ENCODE measurements around the gene APOBEC3B. TPM values are rescaled to one million over a fixed set of nuclear protein-coding genes. Genes with fewer than 3 reads are reported as not detected.

Gene APOBEC3B
- total and polyA plus RNA-seq, 2 donors (not counting 1 experiment from before 2014, with no cell fraction given) = 2.4 to 7.9 TPM

DNA sequence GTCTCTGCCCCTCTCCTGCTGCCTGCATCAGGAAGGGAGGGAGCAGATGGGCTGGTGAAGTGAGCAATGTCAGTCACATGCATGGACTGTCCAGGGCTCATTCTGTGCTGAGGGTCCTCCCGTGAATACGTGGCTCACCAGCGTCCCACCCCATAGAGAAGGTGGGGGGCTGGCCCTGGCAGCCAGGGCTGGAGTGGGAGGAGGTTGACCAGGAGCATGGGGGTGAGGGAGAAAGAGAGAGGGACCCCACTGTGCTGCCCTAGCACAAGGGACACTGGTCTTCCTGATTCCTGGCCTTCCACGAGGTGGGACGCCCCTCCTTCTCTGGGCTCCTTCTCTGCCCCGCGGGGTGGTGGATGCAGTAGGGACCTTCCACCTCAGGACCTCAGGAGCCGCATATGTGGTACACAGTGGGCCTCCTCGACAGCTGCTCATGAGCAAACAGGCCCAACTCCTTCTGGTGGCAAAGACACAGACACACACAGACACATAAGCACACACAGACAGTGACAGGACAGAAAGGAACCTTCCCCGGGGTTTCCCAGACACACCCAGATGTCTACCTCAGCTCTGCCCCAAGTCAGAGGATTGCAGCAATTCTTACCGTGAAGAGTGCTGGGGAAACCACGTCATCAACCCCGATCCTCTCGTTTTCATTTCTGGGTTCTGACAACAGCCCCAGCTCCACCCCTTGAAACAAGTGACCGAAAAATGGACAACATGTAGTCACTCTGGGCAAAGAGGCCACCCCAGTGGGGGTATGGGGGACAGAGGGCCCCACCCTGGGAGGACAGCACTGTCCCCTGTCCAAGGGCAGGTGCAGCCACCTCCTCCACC is 28.4 kb upstream of the APOBEC3B start:
- TF ChIP-seq EZH2 (IDR thresholded peaks at IDR 0.05; ENCODE audit: borderline replicate concordance, insufficient read depth, low read depth, low read length, poor library complexity, severe bottlenecking) (no peak), CTCF (IDR thresholded peaks at IDR 0.05) (no peak)
- no peaks in the 10 kb centered on the region for H3K9me3 Mint-ChIP-seq (ENCODE audit: insufficient read depth)
- H3K27me3 Mint-ChIP-seq = no peaks in the 10 kb centered on the region
- intact Hi-C loops (cut with micrococcal nuclease) = no loop called here
- peak; percentile 62 for ATAC-seq (ENCODE audit: low read depth)
- H3K4me3 Mint-ChIP-seq = no peak overlapping the region
- no peaks in the 10 kb centered on the region for H3K36me3 ChIP-seq (replicated peaks in 1 of 2; ENCODE audit: control extremely low read depth in 1 of 2, control insufficient read depth in 1 of 2, extremely low read depth in 1 of 2, insufficient read depth in 2 of 2, low read length in 1 of 2)
- H3K4me3 ChIP-seq (ENCODE audit: control extremely low read depth in 1 of 5, extremely low read depth in 1 of 5, insufficient read depth in 1 of 5, low read depth in 2 of 5, low read length in 4 of 5) = peak overlapping the region in 1 of 5 experiments; percentile 12
- H3K27ac Mint-ChIP-seq = no peak overlapping the region
- H3K27me3 ChIP-seq (replicated peaks in 1 of 4; ENCODE audit: control extremely low read depth in 1 of 4, control insufficient read depth in 3 of 4, insufficient read depth in 4 of 4, low read length in 3 of 4) = peaks cover 0 to 3% (median 0%) of the 10 kb centered on the region in 4 experiments
- no peak overlapping the region for H2AFZ ChIP-seq (ENCODE audit: insufficient read depth, low read depth, low read length, poor library complexity, severe bottlenecking)
- H3K79me2 ChIP-seq (ENCODE audit: control insufficient read depth, insufficient read depth, low read length) = no peaks in the 10 kb centered on the region
- no peaks in the 10 kb centered on the region for H3K4me1 ChIP-seq (ENCODE audit: control insufficient read depth in 2 of 2, insufficient read depth in 2 of 2, low read length in 2 of 2)
- 76% methylated on average over 13 of the region's 15 CpGs for WGBS (ENCODE audit: insufficient coverage)
- H3K4me2 ChIP-seq (replicated peaks; ENCODE audit: low read depth, low read length, poor library complexity, severe bottlenecking) = no peak overlapping the region
- ChIA-PET POLR2A (no interaction called here), CTCF (interaction anchor here (1.2 kb wide), 1 partner anchor 19 kb away, joined by 3 read pairs; no protein-coding TSS in a partner anchor)
- H4K20me1 ChIP-seq (ENCODE audit: control insufficient read depth, insufficient read depth, low read length, poor library complexity, severe bottlenecking) = no peaks in the 10 kb centered on the region
- H3K4me1 Mint-ChIP-seq = peaks cover 6% of the 10 kb centered on the region
- H3K9me3 ChIP-seq (ENCODE audit: control extremely low read depth in 1 of 3, control insufficient read depth in 2 of 3, insufficient read depth in 1 of 3, low read length in 2 of 3) = no peaks in the 10 kb centered on the region
- H3K9ac ChIP-seq (ENCODE audit: low read length) = no peak overlapping the region
- no peak overlapping the region for H3K27ac ChIP-seq (ENCODE audit: low read length in 2 of 2)
- DNase-seq = peak; percentile 59

DNA sequence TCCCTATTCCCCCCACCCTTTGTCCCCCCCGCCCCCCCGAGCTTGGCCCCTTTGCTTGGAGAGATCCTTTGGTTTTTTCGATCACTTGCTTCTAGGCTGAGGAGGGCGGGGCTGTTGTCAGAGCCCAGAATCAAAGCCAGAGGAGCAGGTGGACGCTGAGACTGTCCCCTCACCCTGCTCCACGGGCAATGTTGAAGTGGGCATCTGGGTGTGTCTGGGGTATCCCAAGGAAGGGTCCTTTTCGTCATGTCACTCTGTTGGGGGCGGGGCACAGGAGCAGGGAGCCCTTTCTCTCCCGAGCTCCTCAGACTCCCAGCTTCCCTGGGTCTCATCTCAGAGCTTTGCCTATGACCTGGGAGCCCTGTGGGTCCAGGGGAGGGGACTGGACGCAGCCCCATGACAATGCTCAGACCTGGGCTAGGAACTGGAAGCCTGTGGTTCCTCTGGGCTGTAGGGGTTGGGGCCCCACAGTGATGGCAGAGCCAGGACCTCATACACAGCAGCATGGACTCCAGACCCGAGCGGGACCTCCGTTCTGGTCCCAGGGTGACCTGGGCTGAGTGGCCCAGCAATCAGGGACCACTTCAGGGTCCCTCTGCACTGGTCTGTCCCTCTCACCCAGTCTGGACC is 27.6 kb upstream of the APOBEC3B start:
- 90% methylated on average over 10 of the region's 13 CpGs for WGBS (ENCODE audit: insufficient coverage)
- TF ChIP-seq CTCF (IDR thresholded peaks at IDR 0.05) (no peak), EZH2 (IDR thresholded peaks at IDR 0.05; ENCODE audit: borderline replicate concordance, insufficient read depth, low read depth, low read length, poor library complexity, severe bottlenecking) (no peak)
- Histone ChIP-seq H3K27ac (ENCODE audit: low read length in 2 of 2) (no peak overlapping the region), H4K20me1 (ENCODE audit: control insufficient read depth, insufficient read depth, low read length, poor library complexity, severe bottlenecking) (no peaks in the 10 kb centered on the region), H3K4me2 (replicated peaks; ENCODE audit: low read depth, low read length, poor library complexity, severe bottlenecking) (no peak overlapping the region), H3K79me2 (ENCODE audit: control insufficient read depth, insufficient read depth, low read length) (no peaks in the 10 kb centered on the region), H3K4me3 (ENCODE audit: control extremely low read depth in 1 of 5, extremely low read depth in 1 of 5, insufficient read depth in 1 of 5, low read depth in 2 of 5, low read length in 4 of 5) (no peak overlapping the region), H3K9ac (ENCODE audit: low read length) (no peak overlapping the region), H2AFZ (ENCODE audit: insufficient read depth, low read depth, low read length, poor library complexity, severe bottlenecking) (no peak overlapping the region), H3K4me1 (ENCODE audit: control insufficient read depth in 2 of 2, insufficient read depth in 2 of 2, low read length in 2 of 2) (no peaks in the 10 kb centered on the region), H3K36me3 (replicated peaks in 1 of 2; ENCODE audit: control extremely low read depth in 1 of 2, control insufficient read depth in 1 of 2, extremely low read depth in 1 of 2, insufficient read depth in 2 of 2, low read length in 1 of 2) (no peaks in the 10 kb centered on the region), H3K9me3 (ENCODE audit: control extremely low read depth in 1 of 3, control insufficient read depth in 2 of 3, insufficient read depth in 1 of 3, low read length in 2 of 3) (no peaks in the 10 kb centered on the region), H3K27me3 (replicated peaks in 1 of 4; ENCODE audit: control extremely low read depth in 1 of 4, control insufficient read depth in 3 of 4, insufficient read depth in 4 of 4, low read length in 3 of 4) (no peaks in the 10 kb centered on the region)
- intact Hi-C loops (cut with micrococcal nuclease) = no loop called here
- CTCF ChIA-PET = no interaction called here
- H3K9me3 Mint-ChIP-seq (ENCODE audit: insufficient read depth) = no peaks in the 10 kb centered on the region
- POLR2A ChIA-PET = no interaction called here
- no peak overlapping the region for H3K4me3 Mint-ChIP-seq
- H3K27ac Mint-ChIP-seq = no peak overlapping the region
- DNase-seq (no peak), ATAC-seq (ENCODE audit: low read depth) (no peak)
- peaks cover 6% of the 10 kb centered on the region for H3K4me1 Mint-ChIP-seq
- no peaks in the 10 kb centered on the region for H3K27me3 Mint-ChIP-seq
